GM18511 (cell line): ENCODE results near the gene LDLRAD4.

ENCODE experiments used
- ATAC-seq: cut with Tn5 transposase; IDR thresholded peaks from one replicate; pipeline ENCODE4 v1.9.1; 2021; ENCODE audit warnings: mild to moderate bottlenecking, moderate library complexity; ENCODE audit not compliant: unreplicated experiment

The LDLRAD4 gene

DNA sequence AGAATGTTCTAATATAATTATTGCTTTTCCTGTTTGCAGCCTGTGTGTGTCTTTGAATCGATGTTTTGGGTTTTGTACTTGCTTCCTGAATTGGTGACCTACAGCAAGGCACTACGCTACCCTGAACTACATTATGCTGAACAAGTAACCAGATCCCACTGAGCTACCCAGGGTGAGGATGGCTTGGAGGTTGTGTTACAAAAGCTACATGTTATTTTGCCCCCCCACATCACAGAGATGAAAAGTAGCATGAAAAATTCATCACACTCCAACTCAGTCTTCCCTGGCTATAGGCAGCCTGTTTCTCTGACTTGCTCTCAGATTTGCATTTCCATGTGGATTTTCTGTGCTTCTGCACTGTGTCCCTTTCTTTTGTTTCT, 162.1 kb downstream of the LDLRAD4 start:
- ATAC-seq: no peak

GRCh38 chr18:13381331-13381730, 162.8 kb downstream of the LDLRAD4 start:
- peak; percentile 11 for ATAC-seq

- peak; percentile 78 for ATAC-seq
These were observed 163.4 kb downstream of the LDLRAD4 start for GRCh38 chr18:13381944-13382365.

- ATAC-seq: peak; percentile 39
These were observed 163.9 kb downstream of the LDLRAD4 start for GRCh38 chr18:13382366-13382953.

GRCh38 chr18:13382954-13383827, 164.6 kb downstream of the LDLRAD4 start:
- ATAC-seq: no peak

DNA sequence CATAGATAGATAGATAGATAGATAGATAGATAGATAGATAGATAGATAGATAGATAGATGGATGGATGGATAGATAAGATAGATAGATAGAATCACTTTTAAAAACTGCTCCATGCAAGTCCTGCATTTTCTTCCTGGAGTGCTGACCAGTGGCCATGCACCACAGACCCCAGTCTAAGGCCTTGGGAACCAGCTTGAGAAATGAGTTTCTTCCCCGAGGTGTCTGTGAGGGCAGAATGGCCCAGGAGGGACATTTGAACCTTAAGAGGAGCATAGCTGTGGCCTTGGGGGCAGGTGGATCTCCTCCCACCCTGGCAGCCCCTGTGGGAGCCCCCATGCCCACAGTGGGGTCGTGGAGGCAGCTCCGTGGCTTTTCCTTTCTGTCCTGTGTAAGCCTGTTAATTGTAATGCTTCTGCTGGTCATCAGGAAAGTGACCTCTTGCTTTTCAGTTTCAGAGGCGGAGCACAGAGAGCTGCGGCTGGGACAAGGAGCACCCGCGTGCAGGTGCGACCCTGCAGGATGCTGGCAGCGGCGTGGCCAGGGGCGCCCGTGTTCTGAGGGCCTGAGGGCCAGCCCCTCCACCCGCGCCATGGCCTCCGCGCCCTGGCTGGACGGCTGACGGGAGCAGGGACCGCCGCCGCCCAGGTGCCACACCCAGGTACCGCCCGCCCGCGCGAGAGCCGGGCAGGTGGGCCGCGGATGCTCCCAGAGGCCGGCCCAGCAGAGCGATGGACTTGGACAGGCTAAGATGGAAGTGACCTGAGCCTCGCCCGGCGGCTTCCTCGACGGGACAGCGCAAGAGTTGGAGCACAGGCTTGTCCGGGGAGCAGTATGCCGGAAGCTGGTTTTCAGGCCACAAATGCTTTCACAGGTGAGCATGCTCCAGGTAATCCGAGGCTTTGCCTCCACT, 168.6 kb downstream of the LDLRAD4 start:
- ATAC-seq: no peak

- ATAC-seq: no peak
These were observed 169.4 kb downstream of the LDLRAD4 start for GRCh38 chr18:13387855-13388548.

DNA sequence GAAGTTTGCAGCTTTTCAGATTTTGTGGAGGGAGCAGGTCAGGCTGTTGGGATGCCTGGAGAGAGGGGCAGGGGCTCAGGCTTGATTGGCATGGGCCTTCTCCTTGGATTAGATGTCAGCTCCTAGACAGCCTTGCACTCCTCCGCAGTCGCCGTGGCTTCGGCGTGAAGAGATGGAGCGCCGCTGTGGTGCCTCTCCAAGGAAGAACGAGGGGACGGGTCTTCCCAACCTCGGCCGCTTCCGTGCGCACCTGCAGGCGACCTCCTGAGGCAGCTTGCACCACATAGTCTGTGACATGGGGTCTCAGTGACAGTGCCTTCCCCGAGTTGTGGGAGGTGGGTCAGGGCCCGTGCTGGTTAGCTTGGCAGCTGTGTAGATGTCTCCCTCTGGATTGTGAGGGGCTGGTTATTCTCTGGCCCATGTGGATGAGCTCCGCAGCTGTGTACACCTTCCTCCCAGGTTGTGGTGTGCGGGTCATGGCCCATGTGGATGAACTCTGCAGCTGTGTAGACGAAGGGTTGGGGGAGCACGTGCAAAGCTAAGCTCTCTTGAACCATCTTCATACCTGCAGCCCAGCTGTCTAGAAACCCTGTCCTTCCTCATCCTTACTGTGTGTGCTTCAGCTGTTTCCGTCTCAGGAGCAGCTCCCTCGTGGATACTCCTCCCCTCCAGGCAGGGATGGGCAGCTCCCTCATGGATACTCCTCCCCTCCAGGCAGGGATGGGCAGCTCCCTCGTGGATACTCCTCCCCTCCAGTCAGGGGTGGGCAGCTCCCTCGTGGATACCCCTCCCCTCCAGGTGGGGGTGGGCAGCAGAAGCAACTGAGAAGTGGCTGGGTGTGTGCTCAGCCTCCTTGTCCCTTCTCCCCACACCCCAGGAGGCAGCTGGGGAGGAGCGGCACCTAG, 170.3 kb downstream of the LDLRAD4 start:
- ATAC-seq: no peak

DNA sequence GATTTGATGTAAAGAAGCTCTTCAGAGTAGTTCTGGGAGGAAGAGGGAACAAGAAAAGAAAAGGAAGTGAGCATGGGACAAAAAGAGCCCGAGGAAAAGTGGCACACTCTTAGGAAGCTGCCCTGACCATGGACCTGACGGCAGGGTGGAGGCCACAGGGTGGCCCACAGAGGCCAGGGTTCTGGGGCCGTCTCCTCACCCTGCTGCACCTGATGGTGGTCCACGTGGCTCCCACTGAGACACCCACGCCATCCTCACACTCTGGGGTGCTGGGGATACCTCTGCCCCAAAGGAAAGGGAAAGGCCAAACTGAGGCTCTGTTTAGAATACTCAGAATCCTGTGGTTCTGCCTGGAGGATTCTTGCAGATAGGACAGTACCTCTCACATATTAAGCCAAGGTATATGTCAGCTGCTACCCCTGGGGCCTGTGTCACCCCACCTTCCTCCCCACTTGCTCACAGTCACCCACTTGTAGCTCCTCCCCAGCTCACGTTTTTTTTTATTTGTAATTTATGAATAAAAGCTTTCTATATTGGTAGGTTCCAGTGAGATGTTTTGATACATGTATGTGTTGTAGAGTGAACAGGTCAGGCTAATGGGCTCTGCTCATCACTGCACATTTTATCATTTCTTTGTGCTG, 171.1 kb downstream of the LDLRAD4 start:
- ATAC-seq: no peak

GRCh38 chr18:13390196-13390595, 171.6 kb downstream of the LDLRAD4 start:
- ATAC-seq: no peak

DNA sequence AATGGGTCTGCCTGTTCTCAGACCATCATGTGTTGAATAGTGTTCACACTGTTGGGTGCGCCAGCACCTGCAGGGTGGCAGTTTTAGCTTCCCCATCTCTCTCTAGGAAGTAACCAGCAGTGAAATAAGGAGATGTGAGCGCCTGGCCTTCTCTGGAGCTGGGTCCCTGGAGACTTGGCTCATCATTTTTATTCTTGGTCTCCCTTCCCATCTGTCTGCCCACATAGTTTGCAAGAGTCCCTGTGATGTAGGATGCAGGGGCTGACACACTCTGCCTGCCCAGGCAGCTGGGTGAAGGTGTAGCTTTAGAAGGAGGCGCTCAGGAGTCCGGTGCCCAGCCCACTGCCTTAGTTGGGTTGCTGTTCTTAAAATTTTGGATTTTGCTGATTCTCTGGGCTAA, 172.2 kb downstream of the LDLRAD4 start:
- no peak for ATAC-seq

DNA sequence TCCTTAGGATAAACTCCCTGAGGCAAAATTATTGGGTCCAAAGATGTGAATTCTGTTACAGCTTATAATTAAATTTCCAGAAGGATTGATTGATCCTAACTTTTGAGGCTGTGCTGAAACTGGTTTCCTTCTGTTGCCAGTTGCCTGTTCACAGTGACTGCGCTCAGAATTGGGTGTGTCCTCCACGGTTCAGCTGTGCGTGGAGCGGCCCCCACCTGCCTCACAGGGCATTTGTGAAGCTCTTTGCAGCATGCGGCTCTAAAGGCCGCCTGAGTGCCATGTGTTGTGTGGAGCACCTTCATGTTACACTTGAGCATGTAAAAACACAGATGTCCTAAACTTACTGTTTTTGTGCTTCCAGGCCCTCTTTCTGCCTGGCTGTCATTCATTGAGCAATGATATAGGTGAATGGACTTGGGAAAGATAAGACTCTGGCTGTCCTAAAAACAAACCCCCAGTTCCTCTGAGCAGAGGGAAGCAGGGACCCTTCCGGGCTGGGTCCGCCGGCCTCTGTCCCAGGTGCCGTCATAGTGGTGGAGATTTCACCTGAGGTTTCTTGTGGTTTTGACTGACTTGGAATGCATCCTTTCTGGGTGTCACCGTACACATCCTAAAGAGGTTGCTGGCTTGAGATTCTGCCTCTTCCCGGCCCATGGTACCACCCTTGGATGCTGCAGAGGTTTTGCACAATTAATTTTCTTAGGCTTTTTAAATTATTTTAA, 173.6 kb downstream of the LDLRAD4 start:
- ATAC-seq: no peak

- no peak for ATAC-seq
These were observed 174.3 kb downstream of the LDLRAD4 start for GRCh38 chr18:13392899-13393298.

GRCh38 chr18:13393338-13393737, 174.8 kb downstream of the LDLRAD4 start:
- no peak for ATAC-seq

DNA sequence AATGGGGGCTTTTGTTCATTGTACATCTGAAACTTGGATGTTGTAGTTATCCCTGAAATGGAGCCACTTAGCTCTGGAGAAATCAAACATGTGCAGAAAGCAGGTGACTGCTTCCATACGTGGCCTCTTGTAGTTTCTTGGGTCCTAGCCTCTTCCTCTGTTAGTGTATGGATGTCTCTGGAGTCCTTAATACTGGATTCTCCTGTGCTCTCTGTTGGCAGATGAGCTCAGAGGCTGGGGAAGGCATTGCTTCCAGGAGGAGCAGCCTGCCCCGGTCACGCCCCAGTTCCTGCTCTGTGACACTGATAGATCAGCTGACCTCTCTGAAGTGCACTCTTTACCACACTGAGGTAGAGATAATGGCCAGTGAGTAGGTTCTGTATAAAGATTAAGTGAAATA, 176.2 kb downstream of the LDLRAD4 start:
- ATAC-seq: no peak

DNA sequence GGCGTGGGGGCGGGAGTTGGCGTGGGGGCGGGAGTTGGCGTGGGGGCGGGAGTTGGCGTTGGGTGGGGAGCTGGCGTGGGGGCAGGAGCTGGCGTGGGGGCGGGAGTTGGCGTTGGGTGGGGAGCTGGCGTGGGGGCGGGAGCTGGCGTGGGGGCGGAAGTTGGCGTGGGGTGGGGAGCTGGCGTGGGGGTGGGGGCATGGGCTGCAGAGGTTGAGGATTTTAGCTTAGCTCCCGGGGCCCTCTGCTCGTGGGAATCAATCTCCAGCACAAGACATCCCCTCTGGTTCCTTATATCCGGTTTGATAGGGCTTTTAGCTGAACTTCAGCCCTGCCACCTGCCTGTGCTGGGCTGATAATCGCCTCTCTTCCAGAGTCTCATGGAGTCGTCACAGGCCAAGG, 177.0 kb downstream of the LDLRAD4 start:
- no peak for ATAC-seq

- ATAC-seq: no peak
These were observed 179.1 kb downstream of the LDLRAD4 start for GRCh38 chr18:13397504-13398163.

DNA sequence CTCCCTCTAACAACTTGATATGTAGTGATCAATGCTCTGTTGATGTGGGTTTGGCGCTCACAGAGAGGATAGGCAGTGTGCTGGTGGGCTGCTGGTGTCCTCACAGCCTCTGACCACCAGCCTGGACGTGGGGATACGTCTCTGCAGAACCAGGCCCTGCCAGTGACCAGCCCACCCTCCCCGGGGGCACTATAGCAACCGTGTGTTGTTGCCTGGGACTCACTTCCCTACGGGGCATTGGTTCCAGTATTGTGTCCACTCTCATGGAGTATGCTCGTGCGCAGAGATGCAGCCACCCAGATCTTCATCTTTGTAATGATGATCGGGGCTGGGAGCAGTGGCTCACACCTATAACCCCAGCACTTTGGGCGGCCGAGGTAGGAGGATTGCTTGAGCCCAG, 180.1 kb downstream of the LDLRAD4 start:
- no peak for ATAC-seq
